HG02610 (cell line): ENCODE measurements around the gene MAP2K3.
"Not testable (repeated sequence)": the region's sequence is repeated elsewhere in the genome, so short reads cannot be mapped to it uniquely, and the experiment has no call there.

Source experiments
- ATAC-seq: cut with Tn5 transposase; IDR thresholded peaks from one replicate; pipeline ENCODE4 v1.9.1; 2021; ENCODE audit warnings: mild to moderate bottlenecking, moderate library complexity; ENCODE audit not compliant: unreplicated experiment

Gene MAP2K3

GRCh38 chr17:21350495-21350894 lies 66.0 kb downstream of the MAP2K3 start:
- not testable (repeated sequence) for ATAC-seq

DNA sequence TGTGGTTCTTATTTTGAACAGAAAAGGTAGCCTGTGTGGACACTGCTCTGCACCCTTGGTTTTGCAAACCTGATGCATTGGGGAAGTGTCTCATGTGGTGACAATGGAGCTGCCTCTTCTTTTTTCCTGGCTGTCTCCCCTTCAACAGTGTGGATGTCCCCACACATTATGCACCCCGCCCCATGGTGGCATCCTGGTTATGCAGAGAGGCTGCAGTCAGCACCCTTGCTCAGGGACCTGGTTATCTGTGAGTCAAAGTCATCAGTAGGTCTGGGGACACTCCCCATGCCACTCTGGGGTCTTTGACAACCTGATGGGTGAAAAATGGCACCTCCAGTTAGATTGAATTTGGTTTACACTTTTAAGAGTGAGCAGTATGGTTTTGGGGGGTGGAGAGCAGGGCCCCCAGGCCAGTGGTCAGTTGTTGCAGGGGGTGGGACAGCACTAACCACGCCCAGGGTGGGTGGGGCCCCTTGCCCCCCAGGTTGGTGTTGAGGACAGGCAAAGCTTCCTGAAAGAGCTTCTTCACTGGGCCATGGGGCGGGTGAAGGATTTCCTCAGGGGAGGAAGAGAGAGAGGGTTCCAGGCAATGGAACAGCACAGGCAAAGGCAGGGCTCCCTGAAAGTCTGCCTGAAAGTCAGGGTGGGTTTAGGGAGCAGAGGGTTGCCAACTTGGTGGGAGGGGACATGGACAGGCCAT lies 67.0 kb downstream of the MAP2K3 start:
- ATAC-seq: no peak

GRCh38 chr17:21352221-21352980 lies 67.9 kb downstream of the MAP2K3 start:
- ATAC-seq: no peak

GRCh38 chr17:21352981-21353265 lies 68.4 kb downstream of the MAP2K3 start:
- ATAC-seq: no peak

DNA sequence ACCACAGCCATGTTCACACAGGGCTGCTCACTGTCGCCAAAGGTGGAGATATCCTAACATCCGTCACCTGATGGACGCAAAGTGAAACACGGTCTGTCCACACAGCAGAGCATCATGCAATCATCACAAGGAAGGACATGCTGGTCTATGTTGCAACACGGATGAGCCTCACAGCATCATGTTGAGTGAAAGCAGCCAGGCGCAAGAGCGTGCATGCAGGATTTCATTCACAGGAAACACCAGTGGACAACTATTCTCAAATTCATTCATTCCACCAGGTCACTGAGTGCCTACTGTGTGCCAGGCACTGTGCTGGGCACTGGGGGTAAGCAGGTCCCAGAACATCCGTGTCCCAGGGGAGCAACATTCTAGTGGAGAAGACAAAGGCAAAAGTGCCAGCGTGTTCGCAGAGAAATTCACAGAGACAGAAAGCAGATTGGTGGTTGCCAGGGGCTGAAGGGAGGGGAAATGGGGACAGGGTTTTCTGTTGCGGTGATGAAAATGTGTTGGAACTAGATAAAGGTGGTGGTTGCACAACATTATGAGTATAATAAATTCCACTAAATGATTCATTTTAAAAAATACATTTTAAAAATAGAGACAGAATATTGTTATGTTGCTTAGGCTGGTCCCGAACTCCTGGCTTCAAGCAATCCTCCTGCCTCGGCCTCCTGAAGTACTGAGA lies 69.0 kb downstream of the MAP2K3 start:
- no peak for ATAC-seq

DNA sequence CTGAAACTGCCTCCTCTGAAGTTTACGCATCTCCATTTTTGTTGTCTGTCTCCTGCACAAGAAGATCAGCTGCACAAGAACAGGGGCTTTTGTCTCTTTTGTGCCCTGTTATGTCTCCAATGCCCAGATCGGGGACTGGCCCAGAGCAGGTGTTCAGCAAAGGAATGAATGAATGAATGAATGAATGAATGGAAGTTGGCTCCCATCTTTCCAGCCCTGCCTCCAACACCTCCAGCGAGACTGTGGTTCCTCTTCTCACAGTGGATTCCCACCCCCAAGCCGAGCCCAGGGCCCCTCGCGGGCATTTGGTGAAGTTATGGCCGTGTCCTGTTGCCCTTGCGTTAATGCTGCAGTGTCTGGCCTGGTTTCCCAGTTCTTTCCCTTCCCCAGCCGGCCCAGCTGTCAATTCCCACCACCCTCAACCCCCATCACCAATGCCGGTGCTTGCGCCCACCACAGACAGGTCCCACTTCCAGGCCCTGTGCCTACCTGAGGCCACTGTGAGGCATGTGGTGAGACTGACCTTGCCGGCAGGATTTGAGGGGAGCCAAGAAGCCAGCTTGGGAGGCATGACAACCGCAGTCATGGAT lies 70.4 kb downstream of the MAP2K3 start:
- no peak for ATAC-seq

GRCh38 chr17:21355586-21355985 lies 71.1 kb downstream of the MAP2K3 start:
- no peak for ATAC-seq

DNA sequence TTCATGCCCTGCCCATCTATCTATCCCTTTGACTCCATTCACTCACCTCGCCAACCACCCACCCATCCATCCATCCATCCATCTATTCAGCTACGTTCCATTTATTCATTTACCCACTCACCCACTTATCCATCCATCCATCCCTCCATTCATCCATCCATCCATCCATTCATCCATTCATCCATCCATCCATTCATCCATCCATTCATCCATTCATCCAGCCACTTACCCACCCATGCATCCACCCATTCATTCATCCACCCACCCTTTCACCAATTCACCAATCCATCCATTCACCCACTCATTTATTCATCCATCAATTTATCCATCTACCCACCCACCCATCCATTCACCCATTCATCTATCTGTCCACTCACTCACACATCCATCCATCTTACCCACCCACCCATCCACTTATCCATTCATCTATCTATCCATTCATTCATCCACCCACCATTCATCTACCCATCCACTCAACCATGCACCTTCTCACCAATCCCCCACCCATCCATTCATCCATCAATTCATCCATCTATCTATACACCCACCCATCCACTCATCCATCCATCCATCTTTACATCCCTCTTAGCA lies 72.1 kb downstream of the MAP2K3 start:
- ATAC-seq: no peak

DNA sequence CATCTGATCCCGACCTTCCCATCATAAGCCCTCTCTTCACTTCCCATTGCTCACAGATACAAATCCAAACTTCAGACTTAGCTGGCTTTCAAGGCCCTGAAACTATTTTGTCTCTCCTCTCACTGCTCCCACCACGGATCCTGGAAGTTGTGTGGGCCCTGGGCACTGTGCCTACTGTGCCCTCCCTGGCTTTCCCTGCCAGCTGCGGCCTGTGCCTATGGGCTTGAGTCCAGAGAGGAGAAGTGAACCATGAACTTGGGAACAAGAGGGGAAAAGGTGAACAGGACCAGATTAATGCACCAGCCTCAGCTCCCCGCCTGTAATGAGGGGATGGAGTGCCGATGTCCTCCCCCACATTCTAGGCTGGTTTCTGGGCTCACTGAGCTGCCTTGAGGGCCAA lies 72.8 kb downstream of the MAP2K3 start:
- no peak for ATAC-seq

GRCh38 chr17:21357696-21358656 lies 73.5 kb downstream of the MAP2K3 start:
- ATAC-seq: no peak

DNA sequence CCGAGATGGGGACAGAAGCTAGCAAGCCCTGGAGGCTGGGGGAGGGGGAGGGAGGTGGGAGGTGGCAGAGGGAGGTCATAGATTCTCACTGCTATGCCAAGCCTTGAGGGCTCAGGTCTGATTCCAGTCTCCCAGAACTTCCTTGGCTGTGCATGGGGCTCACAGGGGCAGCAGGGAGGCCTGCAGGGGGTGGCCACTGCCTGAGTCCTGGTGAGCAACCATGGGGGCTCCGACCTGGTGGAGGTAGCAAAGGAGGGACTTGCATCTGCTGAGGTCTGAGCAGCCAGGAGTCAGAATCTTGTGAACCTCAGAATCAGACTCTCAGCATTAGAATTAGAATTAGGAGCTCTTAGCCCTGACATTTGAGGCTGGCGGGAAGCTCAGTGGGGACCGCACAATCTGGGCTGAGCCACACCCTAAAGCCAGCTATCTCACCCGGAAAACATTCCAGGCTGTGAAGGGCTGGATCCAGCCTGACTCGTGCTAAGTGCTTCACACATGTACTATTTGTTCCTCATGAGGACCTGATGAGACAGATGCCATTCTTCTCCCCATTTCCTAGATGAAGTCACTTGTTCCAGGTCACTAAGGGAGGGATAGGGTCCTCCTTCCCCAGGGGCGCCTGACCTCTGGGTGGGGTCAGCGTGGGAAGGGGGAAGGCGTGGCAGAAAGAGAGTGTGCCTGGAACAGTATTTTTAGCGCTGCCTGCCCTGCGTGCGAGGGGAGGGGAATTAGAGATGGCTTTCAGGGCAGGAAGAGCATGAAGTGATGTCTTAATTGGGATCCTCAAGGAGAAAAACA lies 74.4 kb downstream of the MAP2K3 start:
- no peak for ATAC-seq

- ATAC-seq: no peak
Measured at GRCh38 chr17:21359483-21359840, 75.0 kb downstream of the MAP2K3 start.

DNA sequence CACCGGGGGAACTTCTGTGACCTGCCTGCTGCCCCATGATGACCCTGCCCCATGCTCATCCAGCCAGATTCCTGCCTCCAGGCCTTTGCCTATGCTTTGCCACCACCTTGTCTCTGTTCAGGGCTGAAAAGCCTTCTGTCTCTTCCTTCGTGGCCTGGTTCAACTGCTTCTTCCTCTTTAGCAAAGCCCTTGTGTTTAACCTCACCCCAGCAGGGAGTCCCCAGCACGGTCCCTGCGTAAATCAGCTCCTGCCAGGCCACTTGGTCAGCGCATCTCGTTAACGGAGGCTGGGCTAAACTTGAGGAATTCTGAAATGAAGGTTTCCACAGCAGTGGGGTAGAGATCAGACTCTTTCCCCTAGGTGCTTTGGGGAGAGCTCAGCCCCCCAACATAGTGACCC lies 75.5 kb downstream of the MAP2K3 start:
- no peak for ATAC-seq

DNA sequence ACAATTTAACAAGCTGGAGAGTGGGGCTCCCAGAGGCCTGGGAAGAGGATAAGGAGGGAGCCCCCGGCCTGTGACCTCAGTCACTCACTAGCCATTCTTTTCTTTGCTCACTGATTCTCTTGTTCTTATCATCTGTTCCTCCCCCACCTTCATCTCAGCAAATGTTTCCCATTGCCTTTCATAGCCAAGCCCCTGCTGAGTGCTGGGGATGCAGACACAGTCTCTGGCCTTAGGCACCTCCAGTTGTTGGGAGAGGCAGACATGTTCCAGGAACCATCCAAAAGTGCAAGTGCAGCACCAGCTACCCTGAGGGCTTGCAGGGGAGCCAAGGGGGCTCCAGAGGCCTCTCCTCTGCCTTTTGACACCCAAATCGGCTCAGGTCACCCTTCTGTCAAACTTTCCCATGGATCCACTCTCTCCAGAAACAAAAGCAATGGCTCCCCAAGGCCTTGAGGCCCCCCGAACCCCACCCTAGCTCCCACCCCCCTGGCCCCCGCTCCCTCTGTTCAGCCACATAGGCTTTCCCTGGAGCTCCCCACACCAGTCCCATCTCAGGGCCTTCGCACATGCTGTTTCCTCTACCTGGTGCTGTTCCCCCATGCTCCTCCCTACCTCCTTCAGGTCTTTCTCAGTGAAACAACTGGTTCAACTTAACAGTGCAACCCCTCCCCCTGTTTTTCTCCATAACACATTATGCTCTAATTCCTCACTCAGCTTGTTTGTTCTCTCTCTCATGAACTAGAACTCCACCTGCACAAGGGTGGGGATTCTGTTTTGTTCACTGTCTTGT lies 76.7 kb downstream of the MAP2K3 start:
- ATAC-seq: no peak

- ATAC-seq: no peak
Measured at GRCh38 chr17:21362331-21362931, 77.9 kb downstream of the MAP2K3 start.

GRCh38 chr17:21363776-21364642 lies 79.5 kb downstream of the MAP2K3 start:
- ATAC-seq: no peak
